RPMI8226 (cell line): ENCODE data around the gene LCE2D.

Experiments used
- DNase-seq: peaks from one replicate; pipeline ENCODE4 v3.0.0-alpha.2; 2015

LCE2D gene

DNA sequence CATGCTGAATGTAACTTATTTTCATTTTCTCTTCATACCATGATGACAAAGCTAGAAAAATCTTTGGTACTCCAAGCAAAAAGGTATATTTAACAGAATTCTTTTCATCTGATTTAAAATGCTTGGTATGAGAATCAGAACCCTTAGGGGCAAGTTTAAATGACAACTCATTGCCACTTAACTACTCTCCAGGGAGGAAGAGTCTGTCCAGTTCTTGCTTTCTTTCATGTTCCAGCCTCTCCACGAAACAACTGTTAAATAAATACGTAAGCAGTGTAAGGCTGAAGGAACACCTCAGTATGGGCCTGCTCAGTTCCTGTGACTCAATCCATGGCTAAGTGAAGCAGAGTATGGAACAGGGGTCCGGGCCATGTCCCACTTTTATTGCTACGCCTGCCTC, 36.6 kb downstream of the LCE2D start:
- no peak for DNase-seq

DNA sequence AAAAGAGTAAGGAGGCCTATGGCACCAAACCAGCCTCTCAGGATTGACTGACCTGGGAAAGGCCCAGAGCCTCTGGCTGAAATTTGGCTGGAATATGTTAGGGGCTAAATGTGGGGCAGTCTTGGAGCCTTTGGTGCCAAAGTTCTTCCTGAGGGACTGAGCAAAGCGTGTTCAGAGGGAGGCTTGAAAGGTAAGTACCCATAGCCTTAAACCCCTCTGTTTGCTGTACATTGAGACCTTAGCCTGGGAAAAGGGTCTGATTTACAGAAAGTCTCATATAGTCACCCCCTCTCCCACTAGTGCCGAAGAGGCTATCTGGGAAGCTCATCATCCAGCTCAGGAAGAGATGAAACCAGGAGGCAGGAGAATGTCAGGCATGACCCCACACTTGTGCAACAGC, 44.7 kb downstream of the LCE2D start, which contains the start of gene LCE4A:
LCE4A (plus strand) TSS at position 301 of the 400 bp plus-strand sequence. CDS start 916 bp downstream, outside the sequence.
- DNase-seq: no peak
